Peyer's patch (tissue), 4 donors: Measurements from ENCODE around the gene ATP6V0A1.

ENCODE experiments used
- POLR2A ChIP-seq, 2 donors: fragments of 450-650 bp; IDR thresholded peaks; one replicate each; pipeline ENCODE4 v1.5.1; 2017; ENCODE audit warnings: antibody characterized with exemption in 2 of 2, mild to moderate bottlenecking in 2 of 2, moderate library complexity in 2 of 2
- TF ChIP-seq, protein P1 (sequence below), 6 experiments: fragments of 450-650 bp in 4 of 6; fragments of 200-600 bp in 2 of 6; sonication (generic) in 1 of 6; IDR thresholded peaks; one replicate each; pipeline ENCODE4 v1.5.1; 2017 to 2019; ENCODE audit warnings: antibody characterized with exemption in 6 of 6, mild to moderate bottlenecking in 3 of 6, moderate library complexity in 1 of 6

DNA sequence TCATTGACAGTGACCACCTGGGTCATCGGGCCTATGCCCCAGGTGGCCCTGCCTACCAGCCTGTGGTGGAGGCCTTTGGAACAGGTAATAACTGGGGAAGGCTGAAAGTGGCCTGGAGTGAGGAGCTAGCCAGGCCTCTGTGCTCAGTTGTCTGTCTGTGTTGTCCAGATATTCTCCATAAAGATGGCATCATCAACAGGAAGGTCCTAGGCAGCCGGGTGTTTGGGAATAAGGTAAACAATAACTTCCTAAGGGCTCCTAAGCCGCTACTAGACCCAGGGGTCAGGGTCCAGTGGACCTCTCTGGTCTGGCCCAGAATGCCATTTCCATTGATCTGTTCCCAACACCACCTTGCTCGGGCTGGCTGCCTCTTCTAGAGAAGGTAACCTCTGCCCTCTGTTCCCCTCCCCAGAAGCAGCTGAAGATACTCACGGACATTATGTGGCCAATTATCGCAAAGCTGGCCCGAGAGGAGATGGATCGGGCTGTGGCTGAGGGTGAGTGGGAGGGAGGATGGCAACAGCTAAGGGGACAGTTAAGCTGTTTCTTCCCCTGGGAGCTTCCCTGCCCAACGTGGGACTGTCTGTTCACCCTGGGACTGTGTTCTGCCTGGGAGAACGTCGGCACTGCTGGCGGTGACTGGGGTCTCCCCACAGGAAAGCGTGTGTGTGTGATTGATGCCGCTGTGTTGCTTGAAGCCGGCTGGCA is 106.3 kb downstream of the ATP6V0A1 start:
- TF ChIP-seq, protein P1, sequence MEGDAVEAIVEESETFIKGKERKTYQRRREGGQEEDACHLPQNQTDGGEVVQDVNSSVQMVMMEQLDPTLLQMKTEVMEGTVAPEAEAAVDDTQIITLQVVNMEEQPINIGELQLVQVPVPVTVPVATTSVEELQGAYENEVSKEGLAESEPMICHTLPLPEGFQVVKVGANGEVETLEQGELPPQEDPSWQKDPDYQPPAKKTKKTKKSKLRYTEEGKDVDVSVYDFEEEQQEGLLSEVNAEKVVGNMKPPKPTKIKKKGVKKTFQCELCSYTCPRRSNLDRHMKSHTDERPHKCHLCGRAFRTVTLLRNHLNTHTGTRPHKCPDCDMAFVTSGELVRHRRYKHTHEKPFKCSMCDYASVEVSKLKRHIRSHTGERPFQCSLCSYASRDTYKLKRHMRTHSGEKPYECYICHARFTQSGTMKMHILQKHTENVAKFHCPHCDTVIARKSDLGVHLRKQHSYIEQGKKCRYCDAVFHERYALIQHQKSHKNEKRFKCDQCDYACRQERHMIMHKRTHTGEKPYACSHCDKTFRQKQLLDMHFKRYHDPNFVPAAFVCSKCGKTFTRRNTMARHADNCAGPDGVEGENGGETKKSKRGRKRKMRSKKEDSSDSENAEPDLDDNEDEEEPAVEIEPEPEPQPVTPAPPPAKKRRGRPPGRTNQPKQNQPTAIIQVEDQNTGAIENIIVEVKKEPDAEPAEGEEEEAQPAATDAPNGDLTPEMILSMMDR (IDR thresholded peaks at IDR 0.05): no peak
- no peak for TF ChIP-seq POLR2A (IDR thresholded peaks at IDR 0.05)
